GM12864 (cell line): ENCODE measurements around the gene SLC37A1.

Experiments
- DNase-seq: peaks from one replicate; pipeline ENCODE4 v3.0.0-alpha.2; 2011; ENCODE audit warnings: low read depth
- H3K4me3 ChIP-seq: 2 replicates; pipeline ENCODE4 v1.5.1; 2011; ENCODE audit warnings: mild to moderate bottlenecking, low read depth, low read length, control low read depth
- TF ChIP-seq, protein P1 (sequence below): IDR thresholded peaks from 2 replicates; pipeline ENCODE4 v1.5.1; 2011; ENCODE audit warnings: low read depth, mild to moderate bottlenecking, moderate library complexity, low read length, control low read depth, inconsistent platforms; ENCODE audit errors: missing control alignments

Gene SLC37A1

DNA sequence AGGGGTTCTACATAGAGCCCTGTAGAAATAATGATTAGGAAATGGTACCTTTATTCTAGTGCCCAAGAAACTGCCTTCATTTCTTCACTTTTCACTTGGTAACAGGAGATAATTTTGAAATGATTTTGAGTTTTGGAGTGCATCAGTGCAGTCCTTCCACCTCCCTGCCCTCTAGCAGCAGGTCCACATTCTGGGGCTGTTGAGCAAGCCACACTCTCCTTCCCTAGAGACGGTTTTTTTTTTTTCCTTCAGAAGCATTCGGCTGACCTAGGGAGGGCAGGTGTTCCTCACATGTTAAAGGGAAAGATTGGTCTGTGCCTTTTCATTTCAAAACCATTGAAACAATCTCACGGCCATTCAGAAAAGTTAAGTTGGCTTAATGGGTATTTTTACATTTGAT lies 39.8 kb downstream of the SLC37A1 start:
- no peak overlapping the region for H3K4me3 ChIP-seq
- DNase-seq = no peak
- TF ChIP-seq, protein P1, sequence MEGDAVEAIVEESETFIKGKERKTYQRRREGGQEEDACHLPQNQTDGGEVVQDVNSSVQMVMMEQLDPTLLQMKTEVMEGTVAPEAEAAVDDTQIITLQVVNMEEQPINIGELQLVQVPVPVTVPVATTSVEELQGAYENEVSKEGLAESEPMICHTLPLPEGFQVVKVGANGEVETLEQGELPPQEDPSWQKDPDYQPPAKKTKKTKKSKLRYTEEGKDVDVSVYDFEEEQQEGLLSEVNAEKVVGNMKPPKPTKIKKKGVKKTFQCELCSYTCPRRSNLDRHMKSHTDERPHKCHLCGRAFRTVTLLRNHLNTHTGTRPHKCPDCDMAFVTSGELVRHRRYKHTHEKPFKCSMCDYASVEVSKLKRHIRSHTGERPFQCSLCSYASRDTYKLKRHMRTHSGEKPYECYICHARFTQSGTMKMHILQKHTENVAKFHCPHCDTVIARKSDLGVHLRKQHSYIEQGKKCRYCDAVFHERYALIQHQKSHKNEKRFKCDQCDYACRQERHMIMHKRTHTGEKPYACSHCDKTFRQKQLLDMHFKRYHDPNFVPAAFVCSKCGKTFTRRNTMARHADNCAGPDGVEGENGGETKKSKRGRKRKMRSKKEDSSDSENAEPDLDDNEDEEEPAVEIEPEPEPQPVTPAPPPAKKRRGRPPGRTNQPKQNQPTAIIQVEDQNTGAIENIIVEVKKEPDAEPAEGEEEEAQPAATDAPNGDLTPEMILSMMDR = no peak

DNA sequence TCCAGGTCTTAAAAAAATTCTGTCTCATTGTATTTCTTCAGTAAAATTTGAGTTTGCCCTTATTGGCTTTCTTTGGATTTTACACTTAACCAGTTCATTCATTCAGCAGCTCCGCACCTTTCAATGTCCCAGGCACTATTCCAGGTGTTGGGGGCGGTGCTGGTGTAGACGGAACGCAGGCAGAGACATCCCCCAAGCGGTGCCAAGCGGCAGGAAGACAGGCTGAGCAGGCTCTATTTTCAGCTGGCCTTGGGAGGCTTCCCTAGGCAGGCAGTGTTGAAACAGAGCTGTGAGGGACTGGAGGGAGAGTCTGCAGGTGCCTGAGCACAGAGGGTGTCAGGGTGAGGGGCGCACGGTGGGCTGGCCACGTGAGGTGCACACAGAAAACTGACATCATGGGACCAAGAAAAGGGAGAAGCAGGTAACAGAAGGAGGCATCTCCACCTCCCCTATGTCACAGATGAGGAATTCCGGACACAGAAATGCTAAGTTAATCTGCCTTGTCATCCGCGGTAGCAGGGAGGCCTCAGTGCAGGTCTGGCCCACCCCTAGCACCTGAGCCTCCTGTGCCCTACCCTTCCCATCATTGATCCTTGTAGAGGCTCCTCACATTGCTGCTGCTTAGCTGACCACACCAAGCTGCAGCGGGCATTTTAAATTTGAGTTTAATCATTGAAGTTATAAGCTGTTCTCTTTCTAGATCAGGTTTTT lies 40.8 kb downstream of the SLC37A1 start:
- TF ChIP-seq, protein P1 = no peak
- DNase-seq = no peak
- H3K4me3 ChIP-seq = no peak overlapping the region

DNA sequence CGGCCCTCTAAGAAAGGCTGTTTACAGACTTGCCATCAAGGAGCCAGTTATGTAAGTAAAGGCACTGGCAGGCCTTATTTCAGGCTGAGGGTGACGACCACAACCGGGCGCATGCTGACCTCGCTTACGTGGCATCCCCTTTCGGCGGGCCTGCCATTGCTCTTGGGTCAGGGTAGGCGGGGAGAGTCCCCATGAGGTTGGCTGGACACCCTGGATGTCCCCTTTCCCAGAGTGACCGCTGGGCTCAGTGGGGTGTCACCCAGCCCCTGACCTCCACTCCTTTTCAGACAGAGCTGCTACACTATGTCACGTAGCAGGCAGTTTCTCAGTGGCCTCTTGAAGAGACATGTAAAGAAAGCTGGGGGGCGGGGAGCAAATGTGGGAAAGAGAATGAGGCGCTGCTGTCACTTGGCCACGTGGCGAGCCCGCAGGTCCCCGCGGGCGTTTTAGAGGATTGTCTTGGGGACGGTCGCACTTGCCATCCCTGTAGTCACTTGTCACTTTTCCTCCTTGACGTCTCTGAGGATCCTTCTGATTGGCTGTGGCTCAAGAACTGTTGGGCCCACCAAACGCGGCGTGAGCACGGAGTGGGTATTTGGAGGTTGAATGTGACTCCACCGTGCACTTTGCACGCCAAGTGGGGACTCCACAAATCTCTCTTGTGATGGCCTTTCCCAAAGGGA lies 42.2 kb downstream of the SLC37A1 start:
- no peak overlapping the region for H3K4me3 ChIP-seq
- no peak for DNase-seq
- TF ChIP-seq, protein P1 = no peak

DNA sequence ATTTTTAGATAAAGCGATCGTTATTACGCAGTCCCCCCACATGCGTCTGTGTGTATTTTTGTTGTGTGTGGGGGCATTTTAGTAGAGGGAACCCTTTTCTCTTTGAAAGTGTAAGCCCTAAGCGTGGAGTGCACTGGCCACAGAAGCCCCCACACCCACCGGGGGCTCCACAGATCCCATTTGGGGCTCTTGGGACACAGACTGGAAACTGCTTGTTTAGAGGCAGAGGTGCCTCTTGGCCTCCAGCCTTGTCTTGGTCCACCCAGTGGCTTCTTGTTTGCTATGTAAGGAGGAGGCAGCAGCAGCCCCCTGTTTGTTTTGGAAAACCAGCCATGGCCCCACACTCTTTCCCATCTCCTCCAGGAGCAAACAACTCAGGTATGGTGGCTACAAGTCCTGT lies 42.8 kb downstream of the SLC37A1 start:
- TF ChIP-seq, protein P1 = no peak
- DNase-seq = no peak

DNA sequence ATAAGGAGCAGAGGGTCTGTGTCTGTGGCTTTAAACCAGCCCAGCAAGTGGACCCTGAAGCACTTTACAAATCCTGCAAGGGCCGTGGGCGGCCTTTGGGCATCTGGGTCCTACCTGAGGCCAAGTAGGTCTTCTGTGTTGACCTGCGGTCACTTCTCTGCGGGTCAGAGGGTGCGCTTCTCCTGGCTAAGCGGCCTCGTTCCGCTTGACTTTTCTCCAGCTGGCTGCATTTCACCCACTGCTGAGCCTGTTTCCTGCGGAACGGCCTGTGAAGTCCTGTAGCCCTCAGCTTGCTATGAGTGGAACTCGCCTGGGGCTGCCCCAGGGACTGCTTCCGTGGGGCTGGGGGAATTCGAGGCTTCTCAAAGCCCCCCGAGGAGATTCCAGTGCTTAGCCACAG lies 43.3 kb downstream of the SLC37A1 start:
- no peak for DNase-seq
- H3K4me3 ChIP-seq = no peak overlapping the region
- TF ChIP-seq, protein P1 = no peak

More for the DNA sequence above, 42.8 kb downstream of the SLC37A1 start:
- no peak overlapping the region for H3K4me3 ChIP-seq

DNA sequence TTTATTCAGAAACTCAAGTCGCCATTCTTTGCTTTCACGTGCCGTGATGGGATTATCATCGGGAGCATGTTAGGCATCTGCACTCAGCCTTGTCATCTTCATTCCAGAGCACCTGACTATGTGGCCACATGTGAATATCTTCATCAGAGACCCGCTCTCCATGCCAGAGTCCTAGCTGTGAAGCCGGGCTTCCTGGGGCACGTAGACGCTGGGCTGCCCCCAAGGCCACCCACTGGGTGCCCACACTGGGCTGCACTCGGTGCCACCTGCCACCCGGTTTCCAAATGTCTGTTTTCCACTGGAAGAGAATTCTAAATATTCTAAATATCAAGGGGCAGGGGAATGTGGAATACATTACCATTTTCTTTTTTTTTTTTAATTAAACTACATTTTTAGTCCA lies 43.8 kb downstream of the SLC37A1 start:
- no peak for DNase-seq
- TF ChIP-seq, protein P1 = no peak
- no peak overlapping the region for H3K4me3 ChIP-seq
